SH-SY5Y (cell line): ENCODE data around the gene NHSL1.

Source experiments
- GATA2 ChIP-seq: IDR thresholded peaks from 2 replicates; pipeline ENCODE4 v1.6.1; 2011; ENCODE audit warnings: mild to moderate bottlenecking, low read depth, low read length
- GATA3 ChIP-seq: IDR thresholded peaks from 2 replicates; pipeline ENCODE4 v1.6.1; 2011; ENCODE audit warnings: low read depth, mild to moderate bottlenecking, low read length, moderate library complexity

- TF ChIP-seq GATA3: no peak
- TF ChIP-seq GATA2: no peak
Measured at GRCh38 chr6:138424004-138424904, 75.0 kb downstream of the NHSL1 start.
